NK-92 treated with Interleukin-12 subunit alpha and Interleukin-12 subunit beta, amount 100 ng/mL, for 24 hours (cell line): ENCODE results near the gene CEP170.

Source experiments
- DNase-seq: peaks from one replicate; lab custom pipeline; 2025; lab: John Stamatoyannopoulos, UW

Gene CEP170

GRCh38 chr1:243267914-243268653, 13.0 kb upstream of the CEP170 start:
- DNase-seq, result no peak

- no peak for DNase-seq
Observed at GRCh38 chr1:243267471-243267880, 12.4 kb upstream of the CEP170 start.

GRCh38 chr1:243266231-243266630, 11.2 kb upstream of the CEP170 start:
- no peak for DNase-seq

- no peak for DNase-seq
Observed at GRCh38 chr1:243264717-243265116, 9.6 kb upstream of the CEP170 start.

- no peak for DNase-seq
Observed at GRCh38 chr1:243261390-243261789, 6.3 kb upstream of the CEP170 start.

GRCh38 chr1:243260221-243260880, 5.3 kb upstream of the CEP170 start:
- DNase-seq, result no peak

- DNase-seq, result no peak
Observed at GRCh38 chr1:243258731-243259130, 3.6 kb upstream of the CEP170 start.

GRCh38 chr1:243257189-243257588, 2.1 kb upstream of the CEP170 start:
- no peak for DNase-seq

- no peak for DNase-seq
Observed at GRCh38 chr1:243256590-243256989, 1.5 kb upstream of the CEP170 start.

- peak; percentile 96 for DNase-seq
Observed at GRCh38 chr1:243255791-243256512, 871 bp upstream of the CEP170 start, which contains the start of gene SDCCAG8. TSS of gene SDCCAG8 (plus strand) at chr1:243256041. CDS start at chr1:243256174, 133 bp downstream.

- DNase-seq, result no peak
Observed at GRCh38 chr1:243254233-243254926, 701 bp downstream of the CEP170 start.

- no peak for DNase-seq
Observed at GRCh38 chr1:243253926-243254232, 1.2 kb downstream of the CEP170 start.

GRCh38 chr1:243253211-243253925, 1.7 kb downstream of the CEP170 start:
- no peak for DNase-seq

GRCh38 chr1:243251539-243251938, 3.5 kb downstream of the CEP170 start:
- DNase-seq, result no peak

GRCh38 chr1:243250102-243250501, 5.0 kb downstream of the CEP170 start:
- no peak for DNase-seq

GRCh38 chr1:243249214-243249613, 5.9 kb downstream of the CEP170 start:
- DNase-seq, result no peak

GRCh38 chr1:243247901-243248300, 7.2 kb downstream of the CEP170 start:
- DNase-seq, result no peak

GRCh38 chr1:243246916-243247315, 8.2 kb downstream of the CEP170 start:
- DNase-seq, result no peak

GRCh38 chr1:243244432-243244841, 10.6 kb downstream of the CEP170 start:
- DNase-seq, result no peak

- DNase-seq, result no peak
Observed at GRCh38 chr1:243236604-243237252, 18.4 kb downstream of the CEP170 start.

- no peak for DNase-seq
Observed at GRCh38 chr1:243234978-243235647, 20.0 kb downstream of the CEP170 start.
